Measurements from ENCODE around the gene CHRD.

The CHRD gene

DNA sequence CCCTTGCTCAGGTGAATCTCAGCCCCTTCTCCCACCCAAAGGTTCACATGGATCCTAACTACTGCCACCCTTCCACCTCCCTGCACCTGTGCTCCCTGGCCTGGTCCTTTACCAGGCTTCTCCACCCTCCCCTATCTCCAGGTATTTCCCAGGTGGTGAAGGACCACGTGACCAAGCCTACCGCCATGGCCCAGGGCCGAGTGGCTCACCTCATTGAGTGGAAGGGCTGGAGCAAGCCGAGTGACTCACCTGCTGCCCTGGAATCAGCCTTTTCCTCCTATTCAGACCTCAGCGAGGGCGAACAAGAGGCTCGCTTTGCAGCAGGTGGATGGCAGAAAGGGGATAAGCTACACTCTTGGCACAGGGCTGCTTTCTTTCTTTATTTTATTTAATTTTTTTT, 37.9 kb upstream of the CHRD start:
- FAIRE-seq, result no peak
- TF ChIP-seq POLR2A (IDR thresholded peaks at IDR 0.05; ENCODE audit: low read depth, low read length), result no peak
- DNase-seq (ENCODE audit: insufficient read length, low spot score), result no peak

- TF ChIP-seq POLR2A (IDR thresholded peaks at IDR 0.05; ENCODE audit: low read depth, low read length), result no peak
- DNase-seq (ENCODE audit: insufficient read length, low spot score) (no peak), FAIRE-seq (no peak)
Observed at GRCh38 chr3:184343200-184343876, 36.5 kb upstream of the CHRD start.

DNA sequence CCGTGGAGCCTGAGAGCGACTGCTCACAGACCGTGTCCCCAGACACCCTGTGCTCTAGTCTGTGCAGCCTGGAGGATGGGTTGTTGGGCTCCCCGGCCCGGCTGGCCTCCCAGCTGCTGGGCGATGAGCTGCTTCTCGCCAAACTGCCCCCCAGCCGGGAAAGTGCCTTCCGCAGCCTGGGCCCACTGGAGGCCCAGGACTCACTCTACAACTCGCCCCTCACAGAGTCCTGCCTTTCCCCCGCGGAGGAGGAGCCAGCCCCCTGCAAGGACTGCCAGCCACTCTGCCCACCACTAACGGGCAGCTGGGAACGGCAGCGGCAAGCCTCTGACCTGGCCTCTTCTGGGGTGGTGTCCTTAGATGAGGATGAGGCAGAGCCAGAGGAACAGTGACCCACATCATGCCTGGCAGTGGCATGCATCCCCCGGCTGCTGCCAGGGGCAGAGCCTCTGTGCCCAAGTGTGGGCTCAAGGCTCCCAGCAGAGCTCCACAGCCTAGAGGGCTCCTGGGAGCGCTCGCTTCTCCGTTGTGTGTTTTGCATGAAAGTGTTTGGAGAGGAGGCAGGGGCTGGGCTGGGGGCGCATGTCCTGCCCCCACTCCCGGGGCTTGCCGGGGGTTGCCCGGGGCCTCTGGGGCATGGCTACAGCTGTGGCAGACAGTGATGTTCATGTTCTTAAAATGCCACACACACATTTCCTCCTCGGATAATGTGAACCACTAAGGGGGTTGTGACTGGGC, 35.1 kb upstream of the CHRD start:
- FAIRE-seq (no peak), DNase-seq (ENCODE audit: insufficient read length, low spot score) (no peak)
- TF ChIP-seq POLR2A (IDR thresholded peaks at IDR 0.05; ENCODE audit: low read depth, low read length), result no peak

DNA sequence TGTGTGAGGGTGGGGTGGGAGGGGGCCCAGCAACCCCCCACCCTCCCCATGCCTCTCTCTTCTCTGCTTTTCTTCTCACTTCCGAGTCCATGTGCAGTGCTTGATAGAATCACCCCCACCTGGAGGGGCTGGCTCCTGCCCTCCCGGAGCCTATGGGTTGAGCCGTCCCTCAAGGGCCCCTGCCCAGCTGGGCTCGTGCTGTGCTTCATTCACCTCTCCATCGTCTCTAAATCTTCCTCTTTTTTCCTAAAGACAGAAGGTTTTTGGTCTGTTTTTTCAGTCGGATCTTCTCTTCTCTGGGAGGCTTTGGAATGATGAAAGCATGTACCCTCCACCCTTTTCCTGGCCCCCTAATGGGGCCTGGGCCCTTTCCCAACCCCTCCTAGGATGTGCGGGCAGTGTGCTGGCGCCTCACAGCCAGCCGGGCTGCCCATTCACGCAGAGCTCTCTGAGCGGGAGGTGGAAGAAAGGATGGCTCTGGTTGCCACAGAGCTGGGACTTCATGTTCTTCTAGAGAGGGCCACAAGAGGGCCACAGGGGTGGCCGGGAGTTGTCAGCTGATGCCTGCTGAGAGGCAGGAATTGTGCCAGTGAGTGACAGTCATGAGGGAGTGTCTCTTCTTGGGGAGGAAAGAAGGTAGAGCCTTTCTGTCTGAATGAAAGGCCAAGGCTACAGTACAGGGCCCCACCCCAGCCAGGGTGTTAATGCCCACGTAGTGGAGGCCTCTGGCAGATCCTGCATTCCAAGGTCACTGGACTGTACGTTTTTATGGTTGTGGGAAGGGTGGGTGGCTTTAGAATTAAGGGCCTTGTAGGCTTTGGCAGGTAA, 34.3 kb upstream of the CHRD start:
- peak; percentile 87 for DNase-seq (ENCODE audit: insufficient read length, low spot score)
- FAIRE-seq, result peak; percentile 69
- no peak for TF ChIP-seq POLR2A (IDR thresholded peaks at IDR 0.05; ENCODE audit: low read depth, low read length)

DNA sequence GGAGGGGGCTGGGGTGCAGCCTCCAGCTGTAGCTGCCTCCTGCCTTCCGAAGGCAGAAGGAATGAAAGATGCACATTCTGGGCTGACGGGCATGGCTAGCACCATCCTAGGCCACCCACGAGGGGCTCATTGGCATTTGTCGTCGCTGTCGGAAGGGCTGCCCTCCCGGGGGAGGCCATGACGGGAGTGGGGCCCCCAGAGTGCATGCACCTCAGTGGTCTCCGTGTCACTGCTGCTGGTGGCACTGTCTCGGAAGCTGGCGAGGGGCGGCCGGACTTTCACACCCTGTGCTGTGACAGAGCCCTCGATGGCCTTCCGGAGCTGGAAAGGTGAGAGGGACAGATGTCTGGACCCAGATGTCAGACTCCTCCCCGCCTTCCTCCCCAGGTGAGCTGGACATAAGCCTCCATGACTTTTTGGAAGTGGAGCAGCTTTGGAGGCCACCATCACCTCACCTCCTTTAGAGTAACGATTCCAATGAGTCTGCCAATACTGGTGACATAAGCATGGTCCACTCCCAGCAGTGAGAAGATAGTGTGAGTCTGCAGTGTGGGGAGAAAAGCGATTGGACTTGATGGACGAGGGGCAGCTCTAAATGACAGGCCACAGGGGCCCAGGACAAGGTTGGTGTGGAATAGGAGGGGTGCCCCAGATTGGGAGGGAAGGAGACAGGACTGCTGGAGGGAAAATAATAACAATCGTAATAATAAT, 33.2 kb upstream of the CHRD start:
- no peak for TF ChIP-seq POLR2A (IDR thresholded peaks at IDR 0.05; ENCODE audit: low read depth, low read length)
- DNase-seq (ENCODE audit: insufficient read length, low spot score) (no peak), FAIRE-seq (no peak)

- DNase-seq (ENCODE audit: insufficient read length, low spot score) (no peak), FAIRE-seq (no peak)
- TF ChIP-seq POLR2A (IDR thresholded peaks at IDR 0.05; ENCODE audit: low read depth, low read length), result no peak
Observed at GRCh38 chr3:184347321-184348056, 32.4 kb upstream of the CHRD start.

GRCh38 chr3:184348057-184348382, 31.8 kb upstream of the CHRD start:
- TF ChIP-seq POLR2A (IDR thresholded peaks at IDR 0.05; ENCODE audit: low read depth, low read length), result no peak
- DNase-seq (ENCODE audit: insufficient read length, low spot score), result no peak
- no peak for FAIRE-seq

GRCh38 chr3:184349563-184350470, 30.0 kb upstream of the CHRD start:
- TF ChIP-seq POLR2A (IDR thresholded peaks at IDR 0.05; ENCODE audit: low read depth, low read length), result no peak
- no peak for FAIRE-seq

GRCh38 chr3:184350618-184351017, 29.2 kb upstream of the CHRD start:
- DNase-seq (ENCODE audit: insufficient read length, low spot score), result no peak
- no peak for TF ChIP-seq POLR2A (IDR thresholded peaks at IDR 0.05; ENCODE audit: low read depth, low read length)
- no peak for FAIRE-seq

More at GRCh38 chr3:184349563-184350470, 30.0 kb upstream of the CHRD start:
- DNase-seq (ENCODE audit: insufficient read length, low spot score), result no peak

- TF ChIP-seq POLR2A (IDR thresholded peaks at IDR 0.05; ENCODE audit: low read depth, low read length), result no peak
- FAIRE-seq, result no peak
Observed at GRCh38 chr3:184351511-184352148, 28.2 kb upstream of the CHRD start.

GRCh38 chr3:184352149-184352785, 27.6 kb upstream of the CHRD start:
- no peak for TF ChIP-seq POLR2A (IDR thresholded peaks at IDR 0.05; ENCODE audit: low read depth, low read length)
- DNase-seq (ENCODE audit: insufficient read length, low spot score), result no peak
- FAIRE-seq, result no peak

More at GRCh38 chr3:184351511-184352148, 28.2 kb upstream of the CHRD start:
- DNase-seq (ENCODE audit: insufficient read length, low spot score), result no peak

All from H54 (cell line).